Breast epithelium (tissue), 4 donors: ENCODE measurements around the gene ZNF488. TPM values are rescaled to one million over a fixed set of nuclear protein-coding genes. Genes with fewer than 3 reads are reported as not detected.
"Not testable (repeated sequence)": the region's sequence is repeated elsewhere in the genome, so short reads cannot be mapped to it uniquely, and the experiment has no call there.

ENCODE experiments used
- DNase-seq, 2 donors: peaks; one replicate each; pipeline ENCODE4 v3.0.0-alpha.2; 2019; ENCODE audit warnings: low spot score in 2 of 2
- H3K27ac ChIP-seq, 2 donors: fragments of 200-600 bp; sonication (generic) in 1 of 2; one replicate each; pipeline ENCODE4 v1.5.1; 2016 to 2019; ENCODE audit warnings: mild to moderate bottlenecking in 1 of 2
- H3K27me3 ChIP-seq, 2 donors: fragments of 200-600 bp; sonication (generic) in 1 of 2; one replicate each; pipeline versions ENCODE4 v1.5.1 to v1.6.0; 2017 to 2019; ENCODE audit warnings: control low read depth in 1 of 2, mild to moderate bottlenecking in 1 of 2
- H3K36me3 ChIP-seq: fragments of 200-600 bp; one replicate; pipeline ENCODE4 v1.5.1; 2019
- H3K4me1 ChIP-seq, 2 donors: fragments of 200-600 bp; sonication (generic); one replicate each; pipeline ENCODE4 v1.5.1; 2016 to 2019; ENCODE audit warnings: control low read depth in 1 of 2
- H3K4me3 ChIP-seq, 3 donors: fragments of 200-600 bp; sonication (generic); 1 replicate in 2 of 3; 2 replicates in 1 of 3; pipeline ENCODE4 v1.5.1; 2016 to 2019; ENCODE audit warnings: mild to moderate bottlenecking in 3 of 3, moderate library complexity in 2 of 3
- H3K9me3 ChIP-seq, 2 donors: fragments of 200-600 bp; sonication (generic) in 1 of 2; one replicate each; pipeline ENCODE4 v1.5.1; 2016 to 2019; ENCODE audit warnings: control low read depth in 1 of 2
- CTCF ChIP-seq, 3 donors: fragments of 450-650 bp; IDR thresholded peaks; one replicate each; pipeline ENCODE4 v1.5.1; 2016 to 2017; ENCODE audit warnings: antibody characterized with exemption in 3 of 3, mild to moderate bottlenecking in 3 of 3, moderate library complexity in 3 of 3
- POLR2A ChIP-seq: fragments of 450-650 bp; IDR thresholded peaks from one replicate; pipeline ENCODE4 v1.6.1; 2016; ENCODE audit warnings: antibody characterized with exemption, mild to moderate bottlenecking, moderate library complexity
- POLR2AphosphoS5 ChIP-seq, 3 donors: sonication (generic); formaldehyde crosslinking; IDR thresholded peaks; one replicate each; pipeline ENCODE4 v1.6.1; 2017; ENCODE audit warnings: antibody characterized with exemption in 3 of 3
- intact Hi-C: fragments of 100-400 bp; cut with DNase I; formaldehyde crosslinking; loops from one replicate; pipeline ENCODE4 v1.15.1; 2023; ENCODE audit warnings: low total_unique reads
- total RNA-seq, 3 donors: library from RNA; depleted of rRNA; stranded (reverse); fragments of >200 nt; gene quantifications; one replicate each; pipeline ENCODE4 v1.1.0, GENCODE V29; 2016

Gene ZNF488
- total RNA-seq, 3 donors from 2014 or later: 0.44 TPM; not detected in 2

- Histone ChIP-seq H3K9me3 (no peaks in the 10 kb centered on the region), H3K27me3 (no peaks in the 10 kb centered on the region), H3K36me3 (no peaks in the 10 kb centered on the region), H3K4me1 (no peaks in the 10 kb centered on the region), H3K27ac (no peak overlapping the region), H3K4me3 (no peak overlapping the region)
- intact Hi-C loops: no loop called here
- no peak for TF ChIP-seq POLR2A
- TF ChIP-seq CTCF (IDR thresholded peaks at IDR 0.05): no peak
- TF ChIP-seq POLR2AphosphoS5 (IDR thresholded peaks at IDR 0.05): no peak
- DNase-seq: no peak
These were observed 16.7 kb upstream of the ZNF488 start for GRCh38 chr10:47400786-47401185.

GRCh38 chr10:47400251-47400650 lies 16.2 kb upstream of the ZNF488 start:
- Histone ChIP-seq H3K9me3 (no peaks in the 10 kb centered on the region), H3K4me3 (no peak overlapping the region), H3K27ac (no peak overlapping the region), H3K4me1 (no peaks in the 10 kb centered on the region), H3K27me3 (no peaks in the 10 kb centered on the region), H3K36me3 (no peaks in the 10 kb centered on the region)
- TF ChIP-seq POLR2AphosphoS5 (IDR thresholded peaks at IDR 0.05) (no peak), POLR2A (no peak), CTCF (IDR thresholded peaks at IDR 0.05) (no peak)
- intact Hi-C loops: no loop called here
- no peak for DNase-seq

- TF ChIP-seq POLR2AphosphoS5 (IDR thresholded peaks at IDR 0.05) (no peak), POLR2A (no peak)
- DNase-seq: no peak
- Histone ChIP-seq H3K27me3 (no peaks in the 10 kb centered on the region), H3K9me3 (no peaks in the 10 kb centered on the region), H3K4me3 (no peak overlapping the region), H3K4me1 (no peaks in the 10 kb centered on the region), H3K36me3 (no peaks in the 10 kb centered on the region), H3K27ac (no peak overlapping the region)
- intact Hi-C loops: no loop called here
These were observed 13.2 kb upstream of the ZNF488 start for GRCh38 chr10:47397256-47397655.

- intact Hi-C loops: no loop called here
- Histone ChIP-seq H3K9me3 (no peaks in the 10 kb centered on the region), H3K27me3 (no peaks in the 10 kb centered on the region), H3K27ac (peak overlapping the region in 1 of 2 donors; percentile 1), H3K4me1 (no peaks in the 10 kb centered on the region), H3K36me3 (no peaks in the 10 kb centered on the region), H3K4me3 (no peak overlapping the region)
- DNase-seq: no peak
- TF ChIP-seq POLR2AphosphoS5 (IDR thresholded peaks at IDR 0.05): no peak
- no peak for TF ChIP-seq CTCF (IDR thresholded peaks at IDR 0.05)
- no peak for TF ChIP-seq POLR2A
These were observed 12.2 kb upstream of the ZNF488 start for GRCh38 chr10:47396311-47396717.

GRCh38 chr10:47389619-47390018 lies 5.5 kb upstream of the ZNF488 start:
- no peaks in the 10 kb centered on the region for H3K27me3 ChIP-seq
- H3K27ac ChIP-seq: no peak overlapping the region
- no peak for DNase-seq
- H3K9me3 ChIP-seq: no peaks in the 10 kb centered on the region
- H3K4me3 ChIP-seq: no peak overlapping the region
- no peak for TF ChIP-seq POLR2A
- no peak for TF ChIP-seq POLR2AphosphoS5 (IDR thresholded peaks at IDR 0.05)
- TF ChIP-seq CTCF (IDR thresholded peaks at IDR 0.05): no peak
- intact Hi-C loops: no loop called here
- H3K36me3 ChIP-seq: no peaks in the 10 kb centered on the region
- no peaks in the 10 kb centered on the region for H3K4me1 ChIP-seq

- intact Hi-C loops: no loop called here
- Histone ChIP-seq H3K36me3 (no peaks in the 10 kb centered on the region), H3K4me1 (no peaks in the 10 kb centered on the region), H3K9me3 (no peaks in the 10 kb centered on the region), H3K27me3 (no peaks in the 10 kb centered on the region), H3K4me3 (no peak overlapping the region), H3K27ac (no peak overlapping the region)
- no peak for DNase-seq
- TF ChIP-seq POLR2A: no peak
- TF ChIP-seq POLR2AphosphoS5 (IDR thresholded peaks at IDR 0.05): no peak
- no peak for TF ChIP-seq CTCF (IDR thresholded peaks at IDR 0.05)
These were observed 4.8 kb upstream of the ZNF488 start for GRCh38 chr10:47388879-47389278.

GRCh38 chr10:47386104-47386503 lies 2.0 kb upstream of the ZNF488 start:
- H3K27ac ChIP-seq, intact Hi-C loops, H3K9me3 ChIP-seq, H3K4me3 ChIP-seq, H3K36me3 ChIP-seq, DNase-seq, H3K4me1 ChIP-seq, H3K27me3 ChIP-seq: not testable (repeated sequence)
